SK-N-SH treated with all-trans-retinoic acid at 6 μM for 48 hours (cell line): Measurements from ENCODE around the gene BCR.

Source experiments
- ARNTL ChIP-seq: fragments of 450-650 bp; formaldehyde crosslinking; IDR thresholded peaks from 2 replicates; pipeline ENCODE4 v1.5.0; 2020; ENCODE audit warnings: low read depth, mild to moderate bottlenecking, moderate library complexity, borderline replicate concordance
- CSDC2 ChIP-seq: fragments of 250-450 bp; sonication (Bioruptor Pico); IDR thresholded peaks from 2 replicates; pipeline ENCODE4 v1.5.0; 2020; ENCODE audit warnings: mild to moderate bottlenecking, moderate library complexity
- GLIS3 ChIP-seq: fragments of 250-450 bp; sonication (Bioruptor Pico); IDR thresholded peaks from 2 replicates; pipeline ENCODE4 v1.5.0; 2020; ENCODE audit warnings: mild to moderate bottlenecking, moderate library complexity
- ISL1 ChIP-seq: fragments of 250-450 bp; sonication (Bioruptor Pico); IDR thresholded peaks from 2 replicates; pipeline ENCODE4 v2.1.2; 2022; ENCODE audit warnings: mild to moderate bottlenecking, moderate library complexity
- PATZ1 ChIP-seq: fragments of 250-450 bp; sonication (Bioruptor Pico); IDR thresholded peaks from 2 replicates; pipeline ENCODE4 v1.8.0; 2020; ENCODE audit warnings: mild to moderate bottlenecking, moderate library complexity, borderline replicate concordance
- PPARA ChIP-seq: fragments of 250-450 bp; sonication (Bioruptor Pico); IDR thresholded peaks from 2 replicates; pipeline ENCODE4 v1.5.0; 2020; ENCODE audit warnings: mild to moderate bottlenecking, borderline replicate concordance
- RARB ChIP-seq: fragments of 250-450 bp; sonication (Bioruptor Pico); IDR thresholded peaks from 2 replicates; pipeline ENCODE4 v1.8.0; 2021; ENCODE audit warnings: mild to moderate bottlenecking, moderate library complexity
- TCF4 ChIP-seq: fragments of 250-450 bp; sonication (Bioruptor Pico); IDR thresholded peaks from 2 replicates; pipeline ENCODE4 v1.8.0; 2021; ENCODE audit warnings: mild to moderate bottlenecking, moderate library complexity, borderline replicate concordance
- TOX ChIP-seq: fragments of 250-450 bp; sonication (Bioruptor Pico); IDR thresholded peaks from 2 replicates; pipeline ENCODE4 v1.8.0; 2021; ENCODE audit warnings: mild to moderate bottlenecking, moderate library complexity, borderline replicate concordance
- ZFP3 ChIP-seq: fragments of 250-450 bp; sonication (Bioruptor Pico); IDR thresholded peaks from 2 replicates; pipeline ENCODE4 v1.5.0; 2020; ENCODE audit warnings: mild to moderate bottlenecking, moderate library complexity
- ZFP30 ChIP-seq: fragments of 450-650 bp; formaldehyde crosslinking; IDR thresholded peaks from 2 replicates; pipeline ENCODE4 v1.5.0; 2022; ENCODE audit warnings: mild to moderate bottlenecking, moderate library complexity
- ZNF70 ChIP-seq: fragments of 450-650 bp; formaldehyde crosslinking; IDR thresholded peaks from 2 replicates; pipeline ENCODE4 v1.5.0; 2020; ENCODE audit warnings: mild to moderate bottlenecking, moderate library complexity

DNA sequence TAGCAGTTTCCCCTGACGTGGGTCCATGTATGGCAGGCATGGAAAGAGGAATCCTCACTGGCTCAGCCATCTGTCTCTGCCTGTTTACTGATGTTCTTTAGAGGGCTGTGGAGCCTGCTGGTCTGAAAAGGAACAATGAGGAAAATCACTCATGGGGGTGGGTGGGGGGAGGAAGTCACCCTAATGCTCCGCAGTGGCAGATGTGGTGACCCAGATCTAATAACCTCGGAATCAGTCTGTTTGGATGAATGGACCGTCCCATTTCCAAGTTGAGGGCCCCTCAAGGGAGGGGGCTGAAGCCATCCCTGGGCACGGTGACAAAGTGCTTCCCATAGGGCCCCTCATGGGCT is 4.4 kb downstream of the BCR start:
- no peak for TF ChIP-seq PPARA (CRISPR knock-in tag)
- TF ChIP-seq CSDC2 (CRISPR knock-in tag), result no peak
- TF ChIP-seq PATZ1 (CRISPR knock-in tag), result no peak
- TF ChIP-seq GLIS3, result no peak
- no peak for TF ChIP-seq ZFP30 (CRISPR knock-in tag)
- TF ChIP-seq RARB (CRISPR knock-in tag), result no peak
- TF ChIP-seq ZFP3 (CRISPR knock-in tag), result no peak
- TF ChIP-seq ZNF70 (CRISPR knock-in tag), result no peak
- TF ChIP-seq TCF4, result no peak
- TF ChIP-seq TOX (CRISPR knock-in tag), result no peak
- no peak for TF ChIP-seq ISL1 (CRISPR knock-in tag)
- no peak for TF ChIP-seq ARNTL
